IMR-90 (cell line): ENCODE data around the gene TMEM237. TPM values are rescaled to one million over a fixed set of nuclear protein-coding genes. Genes with fewer than 3 reads are reported as not detected.
A peak's percentile ranks its signal among the peaks of the same experiment; 100 is the strongest.

ENCODE experiments used
- ATAC-seq: fragments of 200-7000 bp; cut with Tn5 transposase; 2 replicates; pipeline ENCODE4 v1.9.1; 2020; ENCODE audit warnings: low read depth, mild to moderate bottlenecking, moderate library complexity
- BruUV-seq: library from RNA; stranded (reverse); fragments of 400-500 nt; replicated peaks from 2 replicates; lab custom pipeline; 2021; lab: Mats Ljungman, UMichigan
- CTCF ChIA-PET: fragments of 300-600 bp; formaldehyde crosslinking; extraction: SDS; loops from one replicate; lab custom pipeline; 2021; ENCODE audit warnings: antibody characterized with exemption; lab: Yijun Ruan, JAX
- POLR2A ChIA-PET: fragments of 300-600 bp; sonication (Branson Sonifier 250); formaldehyde crosslinking; loops from one replicate; lab custom pipeline; 2022; ENCODE audit warnings: antibody characterized with exemption; ENCODE audit not compliant: unreplicated experiment; lab: Charles Lee
- DNase-seq: peaks from one replicate; pipeline ENCODE4 v3.0.0; 2013
- H2AFZ ChIP-seq: replicated peaks from 2 replicates; pipeline ENCODE3; 2013; ENCODE audit warnings: low read length, mild to moderate bottlenecking; ENCODE audit not compliant: poor library complexity
- H2AK5ac ChIP-seq: 2 replicates; pipeline ENCODE4 v1.6.1; 2013; ENCODE audit warnings: low read depth, low read length, inconsistent platforms
- H2AK9ac ChIP-seq: replicated peaks from 2 replicates; pipeline ENCODE3; 2013; ENCODE audit warnings: mild to moderate bottlenecking, low read depth, low read length, moderate library complexity; ENCODE audit not compliant: poor library complexity
- H2BK120ac ChIP-seq: 2 replicates; pipeline ENCODE4 v1.6.1; 2013; ENCODE audit warnings: low read depth, low read length, inconsistent platforms
- H2BK15ac ChIP-seq: 3 replicates; pipeline ENCODE4 v1.6.1; 2013; ENCODE audit warnings: low read depth, low read length, inconsistent platforms
- H2BK20ac ChIP-seq: 2 replicates; pipeline ENCODE4 v1.6.1; 2013; ENCODE audit warnings: low read depth, mild to moderate bottlenecking, inconsistent platforms, low read length, moderate library complexity
- H2BK5ac ChIP-seq: 2 replicates; pipeline ENCODE4 v1.6.1; 2013; ENCODE audit warnings: mild to moderate bottlenecking, low read depth, low read length, inconsistent platforms; ENCODE audit not compliant: poor library complexity, severe bottlenecking
- H3K14ac ChIP-seq: replicated peaks from 2 replicates; pipeline ENCODE4 v1.6.1; 2013; ENCODE audit warnings: low read depth, low read length, inconsistent platforms
- H3K18ac ChIP-seq: 2 replicates; pipeline ENCODE4 v1.6.1; 2013; ENCODE audit warnings: low read depth, low read length, control low read depth
- H3K23ac ChIP-seq: 2 replicates; pipeline ENCODE4 v1.6.1; 2013; ENCODE audit warnings: low read depth, low read length, inconsistent platforms
- H3K27ac ChIP-seq: 2 replicates; pipeline ENCODE4 v1.5.1; 2013; ENCODE audit warnings: mild to moderate bottlenecking, control low read depth, low read length; ENCODE audit not compliant: insufficient read depth
- H3K27me3 ChIP-seq: 2 replicates; pipeline ENCODE4 v1.6.1; 2013; ENCODE audit warnings: low read length; ENCODE audit not compliant: control insufficient read depth, insufficient read depth
- H3K36me3 ChIP-seq: 2 replicates; pipeline ENCODE4 v1.6.1; 2013; ENCODE audit warnings: low read length, mixed read lengths; ENCODE audit not compliant: control insufficient read depth, insufficient read depth
- H3K4ac ChIP-seq: 2 replicates; pipeline ENCODE4 v1.6.1; 2013; ENCODE audit warnings: low read depth, low read length, inconsistent platforms
- H3K4me1 ChIP-seq: 2 replicates; pipeline ENCODE4 v1.6.1; 2013; ENCODE audit warnings: low read length, mixed read lengths; ENCODE audit not compliant: control insufficient read depth, insufficient read depth
- H3K4me2 ChIP-seq: 2 replicates; pipeline ENCODE4 v1.6.1; 2013; ENCODE audit warnings: low read depth, mild to moderate bottlenecking, control low read depth, low read length, moderate library complexity
- H3K4me3 ChIP-seq: 2 replicates; pipeline ENCODE4 v1.5.1; 2013; ENCODE audit warnings: low read depth, mild to moderate bottlenecking, control low read depth, low read length, moderate library complexity; ENCODE audit not compliant: insufficient read depth
- H3K56ac ChIP-seq: 2 replicates; pipeline ENCODE4 v1.6.1; 2013; ENCODE audit warnings: low read length, inconsistent platforms; ENCODE audit not compliant: insufficient read depth; ENCODE audit errors: extremely low read depth
- H3K79me1 ChIP-seq, 2 experiments: 2 replicates each; pipeline ENCODE4 v1.6.1; 2013; ENCODE audit warnings: low read length in 2 of 2, inconsistent platforms in 1 of 2, low read depth in 1 of 2
- H3K9ac ChIP-seq: 2 replicates; pipeline ENCODE4 v1.6.1; 2013; ENCODE audit warnings: low read depth, low read length, control low read depth
- H3K9me1 ChIP-seq: 2 replicates; pipeline ENCODE4 v1.6.1; 2013; ENCODE audit warnings: low read length, inconsistent platforms; ENCODE audit not compliant: insufficient read depth
- H3K9me3 ChIP-seq: 2 replicates; pipeline ENCODE4 v1.6.1; 2013; ENCODE audit warnings: low read length; ENCODE audit not compliant: control insufficient read depth, insufficient read depth
- H4K20me1 ChIP-seq: 2 replicates; pipeline ENCODE4 v1.6.1; 2013; ENCODE audit warnings: low read length, inconsistent platforms; ENCODE audit not compliant: insufficient read depth
- H4K5ac ChIP-seq: 2 replicates; pipeline ENCODE4 v1.6.1; 2013; ENCODE audit warnings: mild to moderate bottlenecking, low read depth, low read length, control low read depth
- H4K8ac ChIP-seq, 2 experiments: 2 replicates each; pipeline ENCODE4 v1.6.1; 2013; ENCODE audit warnings: low read depth in 2 of 2, low read length in 2 of 2, control low read depth in 1 of 2, inconsistent platforms in 1 of 2
- H4K91ac ChIP-seq: 2 replicates; pipeline ENCODE4 v1.6.1; 2013; ENCODE audit warnings: low read depth, low read length, inconsistent platforms; ENCODE audit not compliant: insufficient read depth
- BHLHE40 ChIP-seq: fragments of 150-350 bp; IDR thresholded peaks from 2 replicates; pipeline ENCODE4 v1.6.1; 2016; ENCODE audit warnings: mild to moderate bottlenecking, low read depth, low read length
- CEBPB ChIP-seq: IDR thresholded peaks from 2 replicates; pipeline ENCODE4 v1.6.1; 2012; ENCODE audit warnings: low read depth, low read length, improper control_type of control experiment
- CTCF ChIP-seq: conservative IDR thresholded peaks from 2 replicates; pipeline ENCODE4 v1.5.1; 2012; ENCODE audit warnings: mild to moderate bottlenecking, low read depth, low read length, improper control_type of control experiment
- ELK1 ChIP-seq: fragments of 150-350 bp; IDR thresholded peaks from 2 replicates; pipeline ENCODE4 v1.6.1; 2016; ENCODE audit warnings: low read depth, mild to moderate bottlenecking, low read length, moderate library complexity, borderline replicate concordance
- MAFK ChIP-seq: IDR thresholded peaks from 2 replicates; pipeline ENCODE4 v1.6.1; 2012; ENCODE audit warnings: low read depth, low read length, improper control_type of control experiment
- MAZ ChIP-seq: IDR thresholded peaks from 2 replicates; pipeline ENCODE4 v1.6.1; 2012; ENCODE audit warnings: low read depth, mild to moderate bottlenecking, low read length, improper control_type of control experiment, moderate library complexity, borderline replicate concordance
- MXI1 ChIP-seq: IDR thresholded peaks from 2 replicates; pipeline ENCODE4 v1.6.1; 2012; ENCODE audit warnings: low read depth, mild to moderate bottlenecking, low read length, moderate library complexity, borderline replicate concordance
- NFE2L2 ChIP-seq: fragments of 150-350 bp; IDR thresholded peaks from 2 replicates; pipeline ENCODE4 v1.6.1; 2016; ENCODE audit warnings: low read depth, mild to moderate bottlenecking, low read length
- RAD21 ChIP-seq: IDR thresholded peaks from 2 replicates; pipeline ENCODE4 v1.6.1; 2012; ENCODE audit warnings: low read length, improper control_type of control experiment
- SMC3 ChIP-seq: fragments of 150-350 bp; IDR thresholded peaks from 2 replicates; pipeline ENCODE4 v1.6.1; 2016; ENCODE audit warnings: low read depth, mild to moderate bottlenecking, antibody characterized with exemption, low read length, moderate library complexity
- WGBS, 2 experiments: methylation state at CpG; one replicate each; pipeline versions ENCODE4 v1.1.5 to v1.1.7; 2013; ENCODE audit warnings: missing lambda C conversion rate in 2 of 2; ENCODE audit not compliant: insufficient read length in 1 of 2; ENCODE audit errors: extremely low coverage in 2 of 2; 5-methylcytosine and 5-hydroxymethylcytosine counted together
- dilution Hi-C: fragments of 300-500 bp; cut with HindIII; formaldehyde crosslinking; loops from one replicate; pipeline ENCODE4 v1.14.3; 2018; ENCODE audit warnings: low sequenced_read_pairs; ENCODE audit not compliant: unreplicated experiment
- in situ Hi-C: fragments of 300-500 bp; cut with MboI; formaldehyde crosslinking; loops from 3 replicates; pipeline ENCODE4 v1.14.3; 2019; ENCODE audit warnings: low sequenced_read_pairs, inconsistent platforms, mixed read lengths
- intact Hi-C: fragments of 100-400 bp; cut with micrococcal nuclease; formaldehyde crosslinking; loops from 2 replicates; pipeline ENCODE4 v1.10.0; 2022
- polyA plus RNA-seq, 3 experiments: library from polyadenylated mRNA; depleted of rRNA; stranded (reverse); fragments of >200 nt; gene quantifications; 2 replicates each; pipeline ENCODE4 v1.2.3, GENCODE V29; 2012; ENCODE audit warnings: low replicate concordance in 1 of 3
- total RNA-seq: library from RNA; depleted of rRNA; stranded (reverse); fragments of >200 nt; gene quantifications from 2 replicates; pipeline ENCODE4 v1.2.3, GENCODE V29; 2012

Gene TMEM237
- total and polyA plus RNA-seq, 2 of the 4 experiments (the other 2 are of a cell fraction), result 29.4 to 58.8 TPM

- H3K4ac ChIP-seq, result peak overlapping the region; percentile 48; the same call in 1 of the 2 replicates
- no peak overlapping the region; the same call in 1 of the 2 replicates for H3K56ac ChIP-seq
- 0 out of 2 replicates have a peak overlapping the region, but pooled peaks have one; percentile 29 for H3K4me2 ChIP-seq
- no peak overlapping the region for H3K18ac ChIP-seq
- H3K14ac ChIP-seq, result 0 out of 2 replicates have a peak overlapping the region, but pooled peaks have one; percentile 25
- DNase-seq (peak; percentile 50), ATAC-seq (peak; percentile 96)
- H4K8ac ChIP-seq, result peak overlapping the region in 1 of 2 experiments; percentile 89; a peak in 2 of 4 replicates
- no peak overlapping the region for H2BK5ac ChIP-seq
- no peak overlapping the region for H3K27ac ChIP-seq
- no peak overlapping the region for H2BK15ac ChIP-seq
- H3K9me1 ChIP-seq, result 0 out of 2 replicates have a peak, but pooled peaks cover 2% of the 10 kb centered on the region
- 0 out of 2 replicates have a peak overlapping the region, but pooled peaks have one; percentile 10 for H2BK20ac ChIP-seq
- dilution Hi-C loops (no loop called here), in situ Hi-C loops (loop anchor here (25.0 kb wide), 1 partner anchor 382 kb away; no protein-coding TSS in a partner anchor), intact Hi-C loops (loop anchor here (1.0 to 2.0 kb wide), 2 partner anchors 167 to 386 kb away; no protein-coding TSS in a partner anchor)
- no peaks in the 10 kb centered on the region for H3K9me3 ChIP-seq
- peak overlapping the region; percentile 14 for H2BK120ac ChIP-seq
- H3K23ac ChIP-seq, result no peak overlapping the region
- 43% methylated on average over 26 of the region's 39 CpGs; no CpG with 5 or more reads in 1 of the 2 experiments for WGBS, 2 experiments
- ChIA-PET POLR2A (interaction anchor here (1.0 kb wide), 1 partner anchor 10 kb away, joined by 11 read pairs; no protein-coding TSS in a partner anchor), CTCF (no interaction called here)
- H3K79me1 ChIP-seq, result no peaks in the 10 kb centered on the region
- peaks cover 5% of the 10 kb centered on the region for H3K36me3 ChIP-seq
- H2AK5ac ChIP-seq, result no peak overlapping the region
- no peak overlapping the region for H3K4me3 ChIP-seq
- H3K4me1 ChIP-seq, result no peaks in the 10 kb centered on the region
- TF ChIP-seq MAFK (no peak), ELK1 (no peak), NFE2L2 (no peak), MAZ (no peak), MXI1 (peak; percentile 49; the same call in 1 of the 2 replicates), SMC3 (peak; percentile 36; the same call in 1 of the 2 replicates), RAD21 (peak; percentile 56), CEBPB (no peak), BHLHE40 (no peak), CTCF (peak; percentile 42)
- H3K9ac ChIP-seq, result no peak overlapping the region
- H2AK9ac ChIP-seq, result peak overlapping the region; percentile 79
- H3K27me3 ChIP-seq, result no peaks in the 10 kb centered on the region
- no peaks in the 10 kb centered on the region for H4K20me1 ChIP-seq
- no TSS peak for BruUV-seq
- H4K91ac ChIP-seq, result peak overlapping the region; percentile 51
- peak overlapping the region; percentile 92 for H2AFZ ChIP-seq
- peak overlapping the region; percentile 28 for H4K5ac ChIP-seq
Observed at GRCh38 chr2:201618744-201619662, 24.3 kb downstream of the TMEM237 start.
